Muscle of arm (tissue), 12 donors: ENCODE data around the gene CDK10. TPM values are rescaled to one million over a fixed set of nuclear protein-coding genes. Genes with fewer than 3 reads are reported as not detected.

ENCODE experiments used
- DNase-seq: peaks from one replicate; pipeline ENCODE4 v3.0.0-alpha.2; 2013
- polyA plus RNA-seq, 12 donors: library from polyadenylated mRNA; unstranded; fragments of 120-200 nt; gene quantifications; one replicate each; pipeline ENCODE4 v1.2.1, GENCODE V29; 2013; ENCODE audit not compliant: insufficient read length in 12 of 12

Gene CDK10
- polyA plus RNA-seq, 12 donors, result 39.0 to 72.1 (median 46.5) TPM; not detected in 1

DNA sequence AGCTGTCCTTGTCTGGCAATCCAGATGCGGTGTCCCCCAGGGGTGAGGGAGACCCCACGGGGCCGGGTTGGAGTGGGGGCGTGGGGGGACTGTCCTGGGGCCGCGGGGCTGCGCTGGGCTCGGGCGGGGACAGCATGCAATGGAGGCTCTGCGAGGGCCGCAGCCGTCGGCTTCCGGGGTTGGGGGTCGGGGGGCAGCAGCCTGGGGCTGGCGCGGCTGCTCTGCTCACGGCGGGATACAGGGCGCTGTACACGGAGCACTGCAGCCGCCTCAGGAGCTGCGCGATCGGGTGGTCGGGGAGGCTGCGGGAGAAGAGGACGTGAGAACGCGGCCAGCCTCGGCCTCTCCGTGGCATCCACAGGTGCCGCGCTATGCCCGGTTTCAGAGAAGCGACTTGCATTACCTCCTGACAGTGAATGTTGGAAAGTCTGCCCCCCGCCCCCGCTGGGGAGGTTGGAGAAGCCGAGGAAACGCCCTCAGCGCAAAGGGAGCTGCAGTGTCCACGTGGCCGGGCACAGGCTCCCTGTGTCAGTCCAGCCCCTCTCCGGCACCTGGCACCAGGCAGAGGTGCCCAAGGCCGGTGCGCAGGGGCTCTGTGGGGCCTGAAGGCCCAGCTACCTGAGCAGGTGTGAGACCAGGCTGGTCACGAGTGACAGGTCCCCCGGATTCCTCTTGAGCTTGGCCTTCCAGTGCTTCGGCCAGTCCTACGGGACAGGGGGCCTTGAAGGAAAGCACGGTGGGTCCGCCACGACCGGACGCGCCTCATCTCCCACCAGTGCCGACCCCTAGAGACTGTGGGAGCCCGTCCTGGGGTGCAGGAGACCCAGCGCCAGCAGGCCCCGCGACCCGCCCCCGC, 24.4 kb downstream of the CDK10 start:
- no peak for DNase-seq

DNA sequence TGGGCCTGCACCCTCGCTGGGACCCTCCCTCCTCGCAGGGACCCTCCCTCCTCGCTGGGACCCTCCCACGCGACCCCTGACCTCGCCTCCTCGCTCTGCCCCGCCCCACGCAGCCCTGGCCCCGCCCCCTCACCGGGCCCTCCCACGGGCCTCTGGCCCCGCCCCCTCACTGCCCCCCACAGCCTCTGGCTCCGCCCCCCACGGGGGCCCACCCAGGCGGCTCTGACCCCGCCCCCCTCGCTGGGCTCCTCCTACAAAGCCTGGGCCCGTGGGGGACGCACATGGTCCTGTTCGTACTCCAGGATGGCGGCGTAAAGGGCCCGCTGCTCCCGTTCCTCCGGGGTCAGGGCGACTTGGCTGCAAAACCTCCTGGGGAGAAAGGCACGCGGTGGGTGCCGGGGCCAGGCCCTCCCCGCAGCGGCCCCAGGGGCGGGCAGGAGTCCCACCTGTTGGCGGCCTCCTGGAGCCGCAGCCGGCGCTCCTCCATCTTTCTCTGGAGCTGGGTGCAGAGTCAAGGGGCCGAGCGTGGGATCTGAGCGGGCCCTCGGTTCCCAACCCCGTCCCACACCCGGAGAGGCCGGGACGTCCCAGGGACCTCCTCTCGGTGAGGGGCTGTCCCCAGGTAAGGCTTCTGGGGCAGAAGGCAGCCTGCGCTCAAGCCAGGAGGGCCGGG, 25.2 kb downstream of the CDK10 start:
- DNase-seq, result no peak

DNA sequence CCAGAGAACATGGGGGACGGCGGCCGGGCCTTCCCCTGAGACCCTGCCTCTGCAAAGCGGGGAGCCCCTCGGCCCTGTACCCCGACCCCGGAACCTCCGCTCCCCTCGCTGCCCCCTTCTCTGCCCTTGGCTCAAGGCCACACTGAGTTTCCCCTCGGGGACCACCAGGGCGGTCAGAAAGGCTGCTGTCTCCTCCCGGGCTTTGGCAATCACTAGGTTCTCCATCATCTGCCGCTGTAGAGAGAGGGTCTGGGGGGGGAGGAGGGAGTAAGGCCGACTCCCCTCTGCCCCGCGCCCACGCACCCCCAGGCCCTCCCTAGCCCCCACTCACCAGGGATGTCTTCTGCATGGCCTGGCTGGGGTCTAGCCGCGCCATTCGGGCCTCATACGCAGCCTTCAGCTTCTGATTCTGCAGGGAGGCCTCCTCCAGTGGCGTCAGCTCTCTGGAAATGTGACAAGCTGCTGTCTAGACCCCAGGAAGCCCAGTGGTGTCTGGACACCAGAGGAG, 25.8 kb downstream of the CDK10 start:
- no peak for DNase-seq

DNA sequence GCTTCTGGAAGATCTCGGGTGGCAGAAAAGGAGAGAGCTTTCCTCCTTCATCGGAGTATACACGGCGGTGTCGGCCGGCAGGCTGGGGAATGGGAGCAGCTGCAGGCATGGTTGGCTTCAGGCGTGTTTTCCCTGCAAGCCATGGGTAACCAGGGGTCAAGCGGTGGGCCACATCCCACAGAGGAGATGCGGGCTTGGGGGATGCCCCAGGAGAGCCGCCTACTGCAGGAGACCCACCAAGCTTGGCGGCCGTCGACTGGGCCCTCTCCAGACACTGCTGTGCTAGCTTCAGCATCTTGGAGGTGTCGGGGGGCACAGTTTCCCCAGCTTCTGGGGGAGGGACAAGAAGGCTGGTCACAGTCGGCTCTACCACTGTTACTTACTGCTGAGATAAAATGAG, 30.0 kb downstream of the CDK10 start:
- no peak for DNase-seq

DNA sequence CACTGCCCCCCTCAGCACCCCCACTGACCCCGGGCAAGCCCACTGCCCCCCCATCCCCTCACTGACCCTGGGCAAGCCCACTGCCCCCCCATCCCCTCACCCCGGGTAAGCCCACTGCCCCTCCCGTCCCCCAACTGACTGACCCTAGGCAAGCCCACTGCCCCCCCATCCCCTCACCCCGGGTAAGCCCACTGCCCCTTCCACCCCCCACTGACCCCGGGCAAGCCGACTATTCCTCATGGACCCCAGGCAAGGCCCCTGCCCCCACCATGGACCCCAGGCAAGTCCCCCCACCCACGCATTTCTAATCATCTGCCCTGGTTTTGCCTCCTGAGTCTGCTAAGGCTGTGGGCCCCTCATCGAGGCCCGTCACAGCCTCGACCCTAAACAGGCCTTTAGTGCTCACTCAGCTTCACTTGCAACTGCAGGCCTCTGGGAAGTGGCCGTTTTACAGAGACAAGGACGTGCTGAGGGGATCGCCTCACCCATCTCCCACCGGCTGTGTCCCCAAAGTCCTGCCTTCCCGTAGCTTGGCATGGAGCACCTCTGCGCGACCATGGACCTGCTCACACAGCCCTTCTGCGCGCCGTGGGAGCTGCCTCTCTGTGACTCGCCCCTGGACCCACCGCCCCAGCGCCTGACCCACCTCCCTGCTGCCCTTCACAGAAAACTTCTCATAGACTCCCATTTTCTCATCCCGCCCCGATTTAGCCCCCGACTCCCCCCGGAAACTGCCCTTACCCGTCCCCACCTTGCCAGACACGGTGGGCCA, 30.6 kb downstream of the CDK10 start:
- DNase-seq, result no peak

DNA sequence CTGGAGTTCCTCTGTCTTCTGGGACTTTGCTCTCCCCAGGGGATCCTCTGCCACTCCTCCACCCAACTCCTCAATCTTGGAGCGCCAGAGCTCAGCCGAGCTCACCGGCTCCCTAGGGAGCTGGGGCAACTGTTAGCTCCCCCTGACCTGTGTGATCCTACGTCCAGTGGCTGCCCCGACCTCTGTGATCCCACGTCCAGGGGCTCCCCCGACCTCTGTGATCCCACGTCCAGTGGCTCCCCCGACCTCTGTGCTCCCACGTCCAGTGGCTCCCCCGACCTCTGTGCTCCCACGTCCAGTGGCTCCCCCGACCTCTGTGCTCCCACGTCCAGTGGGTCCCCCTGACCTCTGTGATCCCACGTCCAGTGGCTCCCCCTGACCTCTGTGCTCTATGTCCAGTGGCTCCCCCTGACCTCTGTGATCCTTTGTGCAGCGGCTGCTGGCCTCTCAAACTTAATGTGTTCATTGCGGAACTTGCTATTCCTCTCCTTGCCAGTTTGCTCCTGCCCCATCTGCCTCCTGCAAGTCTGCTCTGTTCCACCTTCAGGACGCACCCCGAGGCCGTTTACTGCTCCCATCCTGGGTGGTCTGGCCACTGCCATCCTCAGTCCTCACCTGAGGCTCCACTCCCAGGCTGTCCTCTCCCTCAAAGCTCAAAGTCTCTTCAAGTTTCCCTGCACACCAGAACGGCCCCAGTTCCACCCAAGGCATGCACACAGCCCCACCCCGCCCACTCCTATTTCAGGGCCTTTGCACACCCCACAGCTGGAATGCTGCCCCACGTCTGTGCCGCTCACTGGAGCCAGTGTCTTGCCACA, 31.4 kb downstream of the CDK10 start:
- no peak for DNase-seq

DNA sequence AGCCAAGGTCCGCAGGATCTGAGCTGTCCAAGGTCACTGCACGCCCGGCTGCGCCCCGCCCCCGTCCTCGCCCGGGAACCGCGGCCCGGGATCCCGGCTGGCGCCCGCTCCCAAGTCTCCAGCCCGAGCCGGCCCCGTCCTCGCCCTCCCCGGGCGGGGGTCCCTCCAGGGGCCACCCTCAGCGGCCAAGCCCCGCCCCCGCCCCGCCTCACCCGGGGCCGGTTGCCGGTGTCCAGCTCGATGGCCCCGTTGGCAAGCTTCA, 34.0 kb downstream of the CDK10 start:
- DNase-seq, result no peak

DNA sequence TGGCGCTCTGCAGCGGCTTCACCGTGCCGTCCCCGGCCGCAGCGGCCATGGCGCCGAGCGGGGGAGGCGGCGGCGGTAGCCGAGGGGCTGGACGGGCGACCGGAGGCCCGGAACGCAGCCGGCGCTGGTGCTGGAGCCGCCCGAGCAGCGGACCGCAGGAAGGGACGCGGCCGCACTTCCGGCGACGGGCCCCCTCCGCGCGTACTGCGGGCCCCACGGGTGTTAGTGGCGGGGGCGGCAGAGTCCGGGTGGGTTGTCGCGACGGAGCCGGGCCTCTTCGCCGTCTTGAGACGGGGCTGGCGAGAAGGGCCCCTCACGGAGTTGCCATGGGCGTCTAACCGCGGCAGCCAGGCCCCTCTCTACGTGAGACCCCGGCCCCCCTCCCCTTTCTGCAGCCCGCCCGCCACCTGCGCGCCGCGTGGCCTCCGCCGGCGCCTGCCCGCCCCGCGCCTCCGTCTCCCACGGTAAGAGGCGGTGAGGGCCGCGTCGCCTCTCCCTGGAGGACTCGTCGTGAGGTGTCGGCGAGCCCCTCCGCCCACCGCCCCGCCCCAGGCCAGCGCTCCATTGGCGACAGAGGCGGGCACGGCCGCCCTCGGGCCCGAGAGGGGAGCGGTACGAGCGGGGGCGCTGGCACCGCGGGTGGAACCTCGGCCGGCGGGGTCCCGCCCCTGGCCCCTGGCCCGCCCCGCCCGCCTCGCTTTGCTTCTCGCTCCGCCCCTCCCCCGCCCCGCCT, 34.5 kb downstream of the CDK10 start, which contains the start of the genes VPS9D1 and ZNF276:
Gene VPS9D1 (minus strand): TSS at position 86 of the 733 bp plus-strand sequence. CDS start 37 bp downstream, at position 49.
Gene ZNF276 (plus strand): TSS at position 725 of the 733 bp plus-strand sequence. CDS start 104 bp downstream, outside the sequence.
- peak; percentile 78 for DNase-seq

DNA sequence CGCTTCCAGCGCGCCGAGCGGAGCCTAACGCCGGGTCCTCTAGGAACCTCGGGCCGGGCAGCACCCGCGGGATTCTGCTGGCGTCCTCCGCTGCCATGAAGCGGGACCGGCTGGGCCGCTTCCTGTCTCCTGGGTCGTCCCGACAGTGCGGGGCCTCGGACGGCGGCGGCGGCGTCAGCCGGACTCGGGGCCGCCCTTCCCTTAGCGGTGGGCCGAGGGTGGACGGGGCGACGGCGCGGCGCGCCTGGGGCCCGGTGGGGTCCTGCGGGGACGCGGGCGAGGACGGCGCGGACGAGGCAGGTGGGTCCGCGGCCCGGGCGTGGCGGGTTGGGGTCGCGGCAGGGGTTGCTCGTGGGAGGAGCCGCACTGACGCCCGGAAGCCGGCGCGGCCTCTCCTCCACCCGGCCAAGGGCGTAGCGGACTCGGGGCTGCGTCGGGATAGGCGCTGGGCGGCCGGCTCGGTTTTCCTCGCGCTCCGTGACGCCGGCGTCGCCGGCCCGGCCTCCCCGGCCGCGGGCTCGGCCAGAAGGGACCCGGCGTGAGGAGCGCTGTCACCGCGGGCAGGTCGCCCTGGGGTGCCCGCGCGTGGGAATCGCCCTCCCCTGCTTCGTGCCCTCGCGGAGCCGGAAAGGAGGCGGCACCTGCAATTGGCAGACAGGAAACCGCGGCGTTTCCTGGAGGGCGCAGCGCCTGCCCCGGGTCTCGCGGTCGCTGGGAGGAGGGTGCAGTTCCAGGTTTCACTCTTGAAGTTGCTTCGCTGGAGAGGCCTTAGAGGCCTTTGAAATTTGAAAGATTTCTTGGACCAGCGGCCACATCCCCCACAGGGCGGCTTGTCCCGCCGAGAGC, 35.3 kb downstream of the CDK10 start:
- no peak for DNase-seq

DNA sequence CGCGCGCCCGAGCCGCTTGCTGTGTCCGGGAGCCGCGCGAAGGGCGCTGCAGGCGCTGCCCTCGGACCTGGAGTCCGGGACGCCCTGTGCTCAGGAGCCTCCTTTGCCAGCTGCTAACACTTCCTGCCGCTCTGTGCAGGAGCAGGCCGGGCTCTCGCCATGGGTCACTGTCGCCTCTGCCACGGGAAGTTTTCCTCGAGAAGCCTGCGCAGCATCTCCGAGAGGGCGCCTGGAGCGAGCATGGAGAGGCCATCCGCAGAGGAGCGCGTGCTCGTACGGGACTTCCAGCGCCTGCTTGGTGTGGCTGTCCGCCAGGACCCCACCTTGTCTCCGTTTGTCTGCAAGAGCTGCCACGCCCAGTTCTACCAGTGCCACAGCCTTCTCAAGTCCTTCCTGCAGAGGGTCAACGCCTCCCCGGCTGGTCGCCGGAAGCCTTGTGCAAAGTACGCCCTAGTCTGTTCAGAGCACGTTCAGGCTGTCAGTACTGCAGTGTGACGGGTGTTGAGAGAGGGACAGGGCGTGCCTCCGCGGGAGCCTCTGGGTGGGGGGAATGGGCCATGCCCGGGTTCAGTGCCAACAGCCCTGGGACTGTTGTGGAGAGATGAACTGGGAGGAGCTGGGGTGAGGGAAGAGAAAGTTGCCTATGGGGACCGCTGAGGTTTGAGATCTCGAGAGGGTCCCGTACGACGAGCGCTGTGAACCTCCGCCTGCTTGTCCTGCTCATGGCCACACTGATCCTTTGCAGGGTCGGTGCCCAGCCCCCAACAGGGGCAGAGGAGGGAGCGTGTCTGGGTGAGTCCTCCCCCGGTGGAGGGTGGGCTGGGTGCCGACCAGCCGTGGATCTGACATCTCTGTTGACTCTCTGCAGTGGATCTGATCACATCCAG, 36.1 kb downstream of the CDK10 start:
- no peak for DNase-seq

DNA sequence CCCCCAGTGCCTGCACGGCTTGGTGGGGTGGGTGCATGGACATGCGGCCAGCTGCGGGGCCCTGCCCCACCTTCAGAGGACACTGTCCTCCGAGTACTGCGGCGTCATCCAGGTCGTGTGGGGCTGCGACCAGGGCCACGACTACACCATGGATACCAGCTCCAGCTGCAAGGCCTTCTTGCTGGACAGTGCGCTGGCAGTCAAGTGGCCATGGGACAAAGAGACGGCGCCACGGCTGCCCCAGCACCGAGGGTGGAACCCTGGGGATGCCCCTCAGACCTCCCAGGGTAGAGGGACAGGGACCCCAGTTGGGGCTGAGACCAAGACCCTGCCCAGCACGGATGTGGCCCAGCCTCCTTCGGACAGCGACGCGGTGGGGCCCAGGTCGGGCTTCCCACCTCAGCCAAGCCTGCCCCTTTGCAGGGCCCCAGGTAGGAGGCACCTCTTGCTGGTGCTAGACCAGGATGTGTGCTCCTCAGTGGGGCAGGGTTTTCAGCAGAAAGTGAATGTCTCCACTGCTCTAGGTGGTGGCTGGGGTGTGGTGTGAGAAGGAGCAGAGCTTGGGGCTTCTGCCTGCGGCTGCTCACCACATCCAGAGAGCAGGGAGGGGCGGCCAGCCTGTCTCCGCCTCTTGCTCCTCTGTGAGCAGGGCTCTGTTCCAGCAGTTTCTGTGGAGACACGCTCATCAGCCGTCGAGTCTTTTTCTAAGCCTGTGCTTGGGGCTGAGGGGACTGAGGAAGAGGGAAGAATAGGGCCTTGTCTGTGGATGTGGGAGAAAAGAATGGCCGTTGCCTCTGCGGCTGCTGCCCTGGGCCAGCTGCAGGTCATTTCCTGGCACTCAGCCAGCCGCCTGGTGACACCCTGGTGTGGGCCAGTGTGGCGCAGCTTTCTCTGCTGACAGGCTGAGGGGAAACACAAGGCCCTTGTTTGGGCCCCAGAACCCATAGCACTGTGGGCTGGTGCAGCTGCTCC, 37.1 kb downstream of the CDK10 start:
- DNase-seq, result no peak

DNA sequence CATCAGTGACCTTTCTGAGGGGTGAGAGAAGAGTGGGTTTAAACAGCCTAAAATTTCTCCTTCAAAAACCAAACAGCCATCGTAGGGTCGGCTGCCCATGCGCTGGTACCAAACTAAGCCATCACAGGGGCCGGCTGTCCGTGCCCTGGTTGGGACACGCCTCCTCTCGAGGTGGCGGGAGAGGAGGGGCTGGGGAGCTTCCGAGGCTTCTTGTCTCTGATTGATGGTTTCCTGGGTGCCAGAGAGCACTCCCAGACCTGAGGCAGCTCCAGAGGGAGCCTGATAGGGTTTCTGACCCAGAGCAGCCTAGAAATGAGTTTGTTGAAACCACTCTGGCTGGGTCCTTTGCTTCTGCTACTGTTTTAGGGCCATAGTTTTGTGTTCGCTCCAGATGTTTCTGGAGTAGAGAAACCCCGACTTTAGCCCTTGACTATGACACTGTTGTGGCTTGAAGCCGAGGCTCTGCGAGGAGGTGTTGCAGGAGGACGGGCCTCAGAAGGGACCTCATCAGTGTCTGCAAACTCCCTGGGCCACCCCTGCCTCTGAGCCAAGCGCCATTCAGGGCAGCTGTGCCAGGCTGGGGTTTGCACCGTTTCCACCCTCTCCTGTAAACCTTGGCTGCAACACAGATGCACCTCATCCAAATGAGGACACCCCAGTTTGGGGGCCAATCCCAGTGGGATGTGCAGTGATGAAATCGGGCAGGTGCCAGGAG, 41.1 kb downstream of the CDK10 start:
- no peak for DNase-seq

DNA sequence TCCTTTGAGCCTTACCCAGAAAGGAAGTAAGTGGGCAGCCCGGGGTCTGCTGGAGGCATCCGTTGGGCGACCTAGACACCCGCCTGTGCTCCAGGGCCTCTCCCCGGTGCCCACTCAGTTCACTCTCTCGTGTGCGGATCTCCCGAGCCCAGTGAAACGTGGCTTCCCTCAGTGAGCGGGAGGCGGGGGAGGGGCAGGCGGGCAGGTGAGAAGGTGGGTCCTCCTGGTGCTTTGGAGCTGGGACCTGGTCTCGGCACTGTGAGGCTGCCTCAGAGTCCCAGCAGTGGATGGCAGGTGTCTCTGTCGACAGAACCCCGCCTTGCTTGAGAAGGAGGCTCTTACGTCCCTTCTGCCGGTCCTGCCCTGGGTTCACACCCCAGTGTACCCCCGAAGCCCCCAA, 42.8 kb downstream of the CDK10 start:
- no peak for DNase-seq

DNA sequence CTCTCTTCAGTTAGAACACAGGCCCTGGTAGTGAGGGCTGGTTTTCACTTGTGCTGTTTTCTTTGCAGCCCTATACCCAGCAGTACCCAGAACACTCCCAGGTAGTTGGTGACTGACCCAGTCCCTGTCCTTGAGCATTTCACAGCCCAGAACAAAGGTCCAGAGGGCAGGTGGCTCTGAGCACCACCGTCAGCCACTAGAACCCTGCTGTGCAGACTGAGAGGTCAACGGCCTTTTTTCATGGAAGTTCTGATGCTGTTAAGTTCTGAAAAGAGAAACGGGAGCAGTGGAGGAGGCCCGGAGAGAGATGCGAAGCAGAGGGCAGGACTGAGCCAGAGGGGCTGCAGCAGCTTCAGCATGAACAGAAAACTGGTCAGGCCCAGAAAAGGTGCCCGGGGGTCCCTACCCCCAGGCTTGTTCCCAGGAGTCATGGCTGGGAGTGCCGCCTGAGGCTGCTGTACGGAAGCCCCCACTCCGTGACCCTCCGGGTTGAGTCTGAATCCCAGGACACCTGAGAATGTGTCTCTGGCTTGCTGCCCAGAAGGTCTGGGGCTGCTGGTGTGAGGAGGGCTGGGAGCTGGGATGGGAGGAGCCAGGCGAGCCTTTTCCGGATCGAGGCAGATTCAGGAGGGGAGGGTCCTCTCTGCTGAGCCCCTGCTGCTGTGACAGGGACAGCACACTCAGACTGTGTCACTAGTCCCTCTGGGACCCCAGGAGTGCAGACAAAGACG, 43.5 kb downstream of the CDK10 start:
- no peak for DNase-seq

DNA sequence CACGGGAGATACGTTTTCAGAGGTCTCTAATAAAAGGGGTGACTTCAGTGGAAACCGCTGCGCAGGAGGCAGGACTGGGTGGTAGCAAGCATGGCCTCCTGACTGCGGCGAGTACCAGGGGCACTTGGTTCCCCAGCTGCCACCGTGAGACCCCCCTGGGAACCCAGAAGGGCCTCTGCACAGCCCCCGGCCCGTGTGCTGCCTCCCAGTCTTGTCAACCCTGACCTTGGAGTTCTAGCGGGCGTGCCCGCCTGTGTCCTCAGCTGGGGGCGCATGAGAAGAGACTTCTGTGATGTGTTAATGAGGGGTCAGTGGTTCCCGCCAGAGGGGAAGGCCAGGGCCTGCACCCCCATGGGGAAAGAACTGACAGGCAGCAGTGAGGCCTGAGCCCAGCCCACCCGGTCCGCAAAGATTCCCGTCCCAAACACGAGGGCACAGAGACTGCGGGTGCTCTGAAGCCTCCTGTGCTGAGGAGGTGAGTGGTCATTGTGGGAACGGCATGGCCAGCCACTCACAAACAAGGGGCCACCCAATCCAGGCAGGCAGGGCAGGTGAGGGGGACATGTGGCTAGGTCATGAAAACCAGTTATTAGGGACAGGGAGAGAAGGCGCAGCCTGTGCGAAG, 44.2 kb downstream of the CDK10 start:
- DNase-seq, result no peak
